Measurements from ENCODE around the gene GPSM3. TPM values are rescaled to one million over a fixed set of nuclear protein-coding genes. Genes with fewer than 3 reads are reported as not detected.
"Not testable (repeated sequence)": the region's sequence is repeated elsewhere in the genome, so short reads cannot be mapped to it uniquely, and the experiment has no call there.

GPSM3 gene
- total RNA-seq, 1 donor from 2014 or later = 5.9 TPM

- DNase-seq; ATAC-seq; intact Hi-C loops (cut with micrococcal nuclease): not testable (repeated sequence)
Observed at GRCh38 chr6:32144238-32144637, 48.2 kb downstream of the GPSM3 start.

Small RNA genes lying within 50 kb of the gene (microRNA-seq; reads per million reads assigned to microRNA genes)
- not detected for gene MIR6721 (ENCODE audit: borderline number of aligned reads)
- not detected for gene MIR6833 (ENCODE audit: borderline number of aligned reads)

Other genes with a start within 250 kb of the GPSM3 start
- 39.6 TPM for gene CFB, start 246.5 kb downstream of the GPSM3 start, total RNA-seq
- gene NELFE, start 233.7 kb downstream of the GPSM3 start, total RNA-seq = 42.0 TPM
- gene SKIC2, start 233.5 kb downstream of the GPSM3 start, total RNA-seq = 31.5 TPM
- 11.5 TPM for gene DXO, start 220.5 kb downstream of the GPSM3 start, total RNA-seq
- gene C4A, start 210.6 kb downstream of the GPSM3 start, total RNA-seq = 96.3 TPM
- 84.0 TPM for gene C4B, start 177.8 kb downstream of the GPSM3 start, total RNA-seq
- 0.52 TPM for gene CYP21A2, start 154.2 kb downstream of the GPSM3 start, total RNA-seq
- gene TNXB, start 83.3 kb downstream of the GPSM3 start, total RNA-seq = 64.1 TPM
- 26.8 TPM for gene ATF6B, start 64.4 kb downstream of the GPSM3 start, total RNA-seq
- 2.6 TPM for gene FKBPL, start 62.4 kb downstream of the GPSM3 start, total RNA-seq
- 0.27 TPM for gene PRRT1, start 40.7 kb downstream of the GPSM3 start, total RNA-seq
- 22.6 TPM for gene PPT2, start 38.5 kb downstream of the GPSM3 start, total RNA-seq
- 7.7 TPM for gene EGFL8, start 28.0 kb downstream of the GPSM3 start, total RNA-seq
- gene AGPAT1, start 16.6 kb downstream of the GPSM3 start, total RNA-seq = 49.7 TPM
- 94.1 TPM for gene RNF5, start 14.2 kb downstream of the GPSM3 start, total RNA-seq
- 3.0 TPM for gene AGER, start 8.4 kb downstream of the GPSM3 start, total RNA-seq
- 46.5 TPM for gene PBX2, start 2.4 kb downstream of the GPSM3 start, total RNA-seq
- 22.5 TPM for gene NOTCH4, start 31.4 kb upstream of the GPSM3 start, total RNA-seq
- not detected for gene TSBP1, start 179.3 kb upstream of the GPSM3 start, total RNA-seq
- not detected for gene BTNL2, start 214.5 kb upstream of the GPSM3 start, total RNA-seq
- 109 TPM for gene HLA-DRA, start 247.2 kb upstream of the GPSM3 start, total RNA-seq